T-helper 2 cell treated with Interferon-gamma antibody and Interleukin-4, amounts not matched to agents 100 ng/mL and 5 ng/mL, for 36 hours (primary cell): ENCODE data around the gene SLC36A2. TPM values are rescaled to one million over a fixed set of nuclear protein-coding genes. Genes with fewer than 3 reads are reported as not detected.

ENCODE experiments used
- intact Hi-C: fragments of 100-400 bp; cut with micrococcal nuclease; formaldehyde crosslinking; loops from one replicate; pipeline ENCODE4 v1.15.1; 2023
- total RNA-seq: library from RNA; stranded (reverse); gene quantifications from 2 replicates; pipeline ENCODE4 v1.2.3, GENCODE V29; 2022

The SLC36A2 gene
- total RNA-seq, 1 donor from 2014 or later, result not detected

DNA sequence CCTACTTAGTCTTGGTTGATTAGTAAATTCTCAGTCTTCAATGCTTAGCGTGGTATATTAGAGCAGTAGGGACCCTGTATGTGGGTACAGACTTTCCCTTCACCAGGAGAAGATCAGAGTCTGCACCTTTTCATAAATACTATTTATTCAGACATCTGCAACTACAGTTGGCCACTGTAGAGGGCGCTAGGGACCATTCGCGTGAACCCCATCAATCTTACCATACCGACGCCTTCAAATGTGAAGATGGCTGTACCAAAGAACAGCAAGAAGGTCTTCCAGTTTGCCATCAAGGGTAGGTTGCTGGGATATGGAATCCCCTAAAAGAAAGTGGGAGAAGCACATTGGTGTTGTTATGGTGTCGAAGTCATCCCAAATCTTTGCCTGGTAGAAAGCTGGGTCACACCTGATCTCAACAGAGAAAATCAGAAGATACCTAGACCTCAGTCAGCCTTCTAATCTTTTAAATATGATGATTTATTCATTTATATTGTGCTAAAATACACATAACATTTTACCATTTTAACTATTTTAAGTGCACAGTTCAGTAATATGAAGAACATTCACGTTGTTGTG lies 62.9 kb downstream of the SLC36A2 start:
- intact Hi-C loops, result no loop called here

- intact Hi-C loops, result no loop called here
These were observed 64.1 kb downstream of the SLC36A2 start for GRCh38 chr5:151283120-151283825.

GRCh38 chr5:151281001-151281639 lies 66.2 kb downstream of the SLC36A2 start:
- intact Hi-C loops, result no loop called here

- intact Hi-C loops, result no loop called here
These were observed 66.9 kb downstream of the SLC36A2 start for GRCh38 chr5:151280443-151280842.

GRCh38 chr5:151278845-151279244 lies 68.5 kb downstream of the SLC36A2 start:
- intact Hi-C loops, result no loop called here

DNA sequence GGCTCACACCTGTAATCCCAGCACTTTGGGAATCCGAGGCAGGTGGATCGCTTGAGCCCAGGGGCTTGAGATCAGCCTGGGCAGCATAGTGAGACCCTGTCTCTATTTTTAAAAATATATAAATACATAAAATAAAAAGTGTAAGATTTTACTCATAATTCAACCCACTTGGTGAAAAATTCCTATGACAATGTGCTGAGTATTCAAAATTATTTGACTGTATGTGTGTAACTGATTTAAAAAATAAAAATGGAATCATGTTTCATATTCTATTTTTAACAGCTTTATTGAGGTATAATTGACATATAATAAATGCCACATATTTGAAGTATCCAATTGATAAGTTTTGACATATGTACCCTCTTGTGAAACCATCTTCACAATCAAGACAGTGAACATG lies 71.6 kb downstream of the SLC36A2 start:
- intact Hi-C loops, result no loop called here

GRCh38 chr5:151274666-151275065 lies 72.7 kb downstream of the SLC36A2 start:
- intact Hi-C loops, result no loop called here

- intact Hi-C loops, result no loop called here
These were observed 76.0 kb downstream of the SLC36A2 start for GRCh38 chr5:151271336-151271735.

DNA sequence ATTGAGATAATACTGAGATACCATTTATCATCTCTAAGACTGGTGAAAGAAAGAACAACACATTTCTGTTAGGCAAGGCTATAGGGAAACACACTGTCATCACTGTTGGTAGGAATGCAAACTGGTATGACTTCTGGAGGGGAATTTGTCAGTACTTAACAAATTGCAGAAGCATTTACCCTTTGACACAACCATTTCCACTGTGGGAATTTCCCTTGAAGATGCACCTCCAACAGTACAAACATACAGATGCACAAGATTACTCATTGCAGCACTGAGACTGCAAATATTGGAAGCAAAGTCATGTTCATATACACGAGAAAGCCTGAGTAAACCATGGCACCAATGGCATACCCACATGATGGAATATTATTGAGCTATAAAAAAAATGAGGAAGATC lies 76.8 kb downstream of the SLC36A2 start:
- intact Hi-C loops, result no loop called here

DNA sequence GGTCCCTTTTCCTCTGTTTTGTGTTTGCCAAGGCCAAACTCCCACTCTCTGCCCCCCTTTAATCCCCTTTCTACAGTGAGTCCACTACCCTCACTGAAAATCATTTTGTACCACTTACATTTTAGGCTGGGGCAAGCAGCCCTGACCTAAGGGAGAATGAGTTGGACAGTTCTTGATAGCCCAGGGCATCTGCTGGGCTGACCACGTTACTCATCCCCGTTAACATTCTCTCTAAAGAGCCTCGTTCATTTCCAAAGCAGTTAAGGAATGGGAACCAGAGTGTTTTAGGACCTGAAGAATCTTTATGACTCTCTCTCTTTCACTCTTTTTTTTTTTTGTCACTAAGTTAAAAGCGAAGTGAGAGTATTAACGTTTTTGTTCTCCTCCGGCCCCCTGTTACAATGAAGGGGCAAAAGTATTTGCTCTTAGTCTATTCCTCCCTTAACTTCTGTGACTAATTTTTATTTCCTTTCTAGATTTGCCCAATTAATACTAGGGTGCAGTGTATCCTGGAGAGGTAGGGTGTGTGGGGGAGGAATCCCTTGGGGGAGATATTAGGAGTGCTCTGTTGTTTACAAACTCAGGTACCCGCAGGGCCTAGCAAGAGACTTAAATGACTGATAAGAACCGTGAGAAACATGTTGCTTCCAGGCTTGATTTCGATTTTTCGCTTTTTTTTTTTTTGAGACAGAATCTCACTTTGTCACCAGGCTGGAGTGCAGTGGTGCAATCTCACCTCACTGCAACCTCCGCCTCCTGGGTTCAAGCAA lies 79.7 kb downstream of the SLC36A2 start:
- intact Hi-C loops, result no loop called here

Other genes starting within 250 kb of the SLC36A2 start
- 587 and 589 TPM in 2 replicates for gene ANXA6, start 189.8 kb downstream of the SLC36A2 start, total RNA-seq
- gene CCDC69, start 123.5 kb downstream of the SLC36A2 start, total RNA-seq, result 63.5 and 64.9 TPM in 2 replicates
- 23.3 and 31.3 TPM in 2 replicates for gene GM2A, start 94.4 kb downstream of the SLC36A2 start, total RNA-seq
- not detected in 2 replicates for gene SLC36A3, start 43.8 kb downstream of the SLC36A2 start, total RNA-seq
- 6.9 and 8.9 TPM in 2 replicates for gene SLC36A1, start 100.0 kb upstream of the SLC36A2 start, total RNA-seq
- not detected in 2 replicates for gene FAT2, start 243.8 kb upstream of the SLC36A2 start, total RNA-seq